K562 (cell line): Measurements from ENCODE around the gene SCP2. TPM values are rescaled to one million over a fixed set of nuclear protein-coding genes. Genes with fewer than 3 reads are reported as not detected.

ENCODE experiments used
- CREB3 ChIP-seq: fragments of 450-650 bp; conservative IDR thresholded peaks from 2 replicates; pipeline ENCODE4 v1.6.1; 2016; ENCODE audit warnings: missing genetic modification characterization, low read depth, mild to moderate bottlenecking, missing compliant biosample characterization, moderate library complexity
- DEAF1 ChIP-seq: fragments of 450-650 bp; formaldehyde crosslinking; IDR thresholded peaks from 2 replicates; pipeline ENCODE4 v1.4.0; 2020; ENCODE audit warnings: mild to moderate bottlenecking, moderate library complexity
- EZH2 ChIP-seq: IDR thresholded peaks from 2 replicates; pipeline ENCODE4 v1.6.1; 2012; ENCODE audit warnings: low read depth, mild to moderate bottlenecking, inconsistent platforms, low read length, borderline replicate concordance
- IRF1 ChIP-seq: sonication (generic); formaldehyde crosslinking; IDR thresholded peaks from 2 replicates; pipeline ENCODE4 v1.8.0; 2022; ENCODE audit warnings: missing genetic modification reagents, mild to moderate bottlenecking, borderline replicate concordance
- IRF9 ChIP-seq: fragments of 450-650 bp; IDR thresholded peaks from 2 replicates; pipeline ENCODE4 v1.6.1; 2016; ENCODE audit warnings: missing biosample characterization, missing genetic modification characterization
- KAT8 ChIP-seq: fragments of 450-650 bp; IDR thresholded peaks from 2 replicates; pipeline ENCODE4 v1.6.1; 2016; ENCODE audit warnings: low read depth, mild to moderate bottlenecking
- MXD1 ChIP-seq: fragments of 250-450 bp; sonication (Bioruptor Pico); IDR thresholded peaks from 2 replicates; pipeline ENCODE4 v1.8.0; 2021; ENCODE audit warnings: borderline replicate concordance, mild to moderate bottlenecking, moderate library complexity; ENCODE audit not compliant: poor library complexity, severe bottlenecking
- POLR2G ChIP-seq: fragments of 200-400 bp; formaldehyde crosslinking; IDR thresholded peaks from 2 replicates; pipeline ENCODE4 v1.6.1; 2017; ENCODE audit warnings: low read depth, mild to moderate bottlenecking, antibody characterized with exemption, low read length, moderate library complexity
- RERE ChIP-seq: sonication (generic); formaldehyde crosslinking; IDR thresholded peaks from 2 replicates; pipeline ENCODE4 v1.8.0; 2023; ENCODE audit warnings: missing genetic modification reagents, mild to moderate bottlenecking, borderline replicate concordance
- SMAD3 ChIP-seq: fragments of 450-650 bp; formaldehyde crosslinking; conservative IDR thresholded peaks from 2 replicates; pipeline ENCODE4 v1.4.0; 2020; ENCODE audit warnings: mild to moderate bottlenecking
- TEAD1 ChIP-seq, 2 experiments: fragments of 450-650 bp in 1 of 2; sonication (generic) in 1 of 2; formaldehyde crosslinking; IDR thresholded peaks; 2 replicates each; pipeline versions ENCODE4 v1.4.0 to v1.8.0; 2020 to 2022; ENCODE audit warnings: mild to moderate bottlenecking in 2 of 2, missing genetic modification reagents in 1 of 2
- THRAP3 ChIP-seq: fragments of 450-650 bp; IDR thresholded peaks from 2 replicates; pipeline ENCODE4 v1.6.1; 2016; ENCODE audit warnings: mild to moderate bottlenecking, inconsistent platforms, borderline replicate concordance
- XRCC4 ChIP-seq: IDR thresholded peaks from one replicate; pipeline ENCODE4 v1.6.1; 2011; ENCODE audit not compliant: insufficient read depth, insufficient read length; ENCODE audit errors: extremely low read depth
- ZBED1 ChIP-seq: IDR thresholded peaks from 2 replicates; pipeline ENCODE4 v1.6.1; 2014
- ZNF239 ChIP-seq: fragments of 250-450 bp; sonication (Bioruptor Pico); IDR thresholded peaks from 2 replicates; pipeline ENCODE4 v1.4.0; 2020; ENCODE audit warnings: mild to moderate bottlenecking
- ZNF311 ChIP-seq: fragments of 250-450 bp; sonication (Bioruptor Pico); IDR thresholded peaks from 2 replicates; pipeline ENCODE4 v1.4.0; 2020; ENCODE audit warnings: mild to moderate bottlenecking, moderate library complexity
- ZNF586 ChIP-seq: fragments of 450-650 bp; formaldehyde crosslinking; conservative IDR thresholded peaks from 2 replicates; pipeline ENCODE4 v1.4.0; 2020; ENCODE audit warnings: mild to moderate bottlenecking, moderate library complexity
- polyA plus RNA-seq, 8 experiments: library from polyadenylated mRNA; depleted of rRNA in 4 of 8; stranded (reverse) in 5 of 8; unstranded in 3 of 8; fragments of >200 nt; fragmentation: Nextera tagmentation in 2 of 8; fragmentation: Illumina TruSeq in 1 of 8; extraction: Ambion mirVana in 2 of 8; extraction: Trizol in 1 of 8; gene quantifications; 2 replicates each; pipeline versions ENCODE4 v1.2.1 to v1.2.3, GENCODE V29; 2011 to 2014; ENCODE audit warnings: inconsistent platforms in 1 of 8, missing spikeins in 1 of 8
- total RNA-seq, 7 experiments: library from RNA; depleted of rRNA in 6 of 7; stranded (reverse); fragments of >200 nt in 6 of 7; fragmentation: Illumina TruSeq in 2 of 7; extraction: Trizol in 2 of 7; gene quantifications; 2 replicates each; pipeline versions ENCODE4 v1.2.1 to v1.2.3, GENCODE V29; 2011 to 2021; ENCODE audit warnings: low replicate concordance in 1 of 7

SCP2 gene
- total and polyA plus RNA-seq, 9 of the 15 experiments (the other 6 are each of a cell fraction or from before 2014, with no cell fraction given) = 63.8 to 258 (median 106) TPM

- TF ChIP-seq RERE (CRISPR knock-in tag) (no peak), KAT8 (no peak), POLR2G (no peak), TEAD1 (CRISPR knock-in tag; IDR thresholded peaks at IDR 0.05) (no peak), DEAF1 (CRISPR knock-in tag) (no peak), CREB3 (0 out of 2 replicates have a peak, but pooled peaks have one; percentile 24), EZH2 (no peak), IRF9 (tag) (no peak), ZBED1 (no peak), XRCC4 (no peak), ZNF311 (CRISPR knock-in tag) (no peak), ZNF586 (CRISPR knock-in tag) (no peak), ZNF239 (no peak), THRAP3 (no peak), IRF1 (CRISPR knock-in tag) (no peak), SMAD3 (CRISPR knock-in tag) (no peak), MXD1 (CRISPR knock-in tag) (no peak)
These were observed 87.9 kb downstream of the SCP2 start (continued) for GRCh38 chr1:53014791-53015507.
